Right hindlimb (tissue), 1 donor: ENCODE results near the gene RTL1.

Experiments used
- DNase-seq: peaks from one replicate; pipeline ENCODE4 v3.0.0-alpha.2; 2018

The RTL1 gene

GRCh38 chr14:100864960-100865681 lies 38.4 kb downstream of the RTL1 start:
- no peak for DNase-seq

- no peak for DNase-seq
Measured at GRCh38 chr14:100864206-100864605, 39.3 kb downstream of the RTL1 start.

GRCh38 chr14:100862793-100863192 lies 40.7 kb downstream of the RTL1 start:
- no peak for DNase-seq

GRCh38 chr14:100862277-100862676 lies 41.2 kb downstream of the RTL1 start:
- no peak for DNase-seq

GRCh38 chr14:100861937-100862247 lies 41.6 kb downstream of the RTL1 start:
- DNase-seq: no peak

- DNase-seq: no peak
Measured at GRCh38 chr14:100861188-100861936, 42.2 kb downstream of the RTL1 start.

GRCh38 chr14:100860556-100861187 lies 42.9 kb downstream of the RTL1 start:
- no peak for DNase-seq

GRCh38 chr14:100859781-100860180 lies 43.7 kb downstream of the RTL1 start:
- no peak for DNase-seq

- no peak for DNase-seq
Measured at GRCh38 chr14:100858838-100859220, 44.7 kb downstream of the RTL1 start.

- DNase-seq: no peak
Measured at GRCh38 chr14:100857923-100858837, 45.3 kb downstream of the RTL1 start.

GRCh38 chr14:100857233-100857922 lies 46.1 kb downstream of the RTL1 start:
- DNase-seq: no peak

GRCh38 chr14:100856056-100856950 lies 47.2 kb downstream of the RTL1 start:
- no peak for DNase-seq

GRCh38 chr14:100855256-100855930 lies 48.1 kb downstream of the RTL1 start:
- no peak for DNase-seq

GRCh38 chr14:100854435-100854834 lies 49.1 kb downstream of the RTL1 start:
- no peak for DNase-seq

- no peak for DNase-seq
Measured at GRCh38 chr14:100851946-100852620, 51.4 kb downstream of the RTL1 start.

- DNase-seq: no peak
Measured at GRCh38 chr14:100851586-100851916, 52.0 kb downstream of the RTL1 start.

- no peak for DNase-seq
Measured at GRCh38 chr14:100850841-100851585, 52.5 kb downstream of the RTL1 start.

- no peak for DNase-seq
Measured at GRCh38 chr14:100849115-100849781, 54.3 kb downstream of the RTL1 start.

- DNase-seq: no peak
Measured at GRCh38 chr14:100846309-100846859, 57.1 kb downstream of the RTL1 start.
